HEK293T (cell line): ENCODE measurements around the gene MRPL17.

Source experiments
- PKNOX1 ChIP-seq: fragments of 450-650 bp; IDR thresholded peaks from 2 replicates; pipeline ENCODE4 v1.6.1; 2016
- SUZ12 ChIP-seq: fragments of 450-650 bp; IDR thresholded peaks from 2 replicates; pipeline ENCODE4 v1.6.1; 2016; ENCODE audit warnings: mild to moderate bottlenecking

GRCh38 chr11:6640985-6641701 is 42.0 kb downstream of the MRPL17 start:
- TF ChIP-seq SUZ12 (no peak), PKNOX1 (no peak)
